Colonic mucosa (tissue), 4 donors: Measurements from ENCODE around the gene HADH. TPM values are rescaled to one million over a fixed set of nuclear protein-coding genes. Genes with fewer than 3 reads are reported as not detected.
"Not testable (repeated sequence)": the region's sequence is repeated elsewhere in the genome, so short reads cannot be mapped to it uniquely, and the experiment has no call there.

Experiments
- DNase-seq: peaks from one replicate; pipeline ENCODE4 v3.0.0-alpha.2; 2020
- H3K27ac ChIP-seq: fragments of 200-600 bp; one replicate; pipeline ENCODE4 v1.8.0; 2021
- H3K27me3 ChIP-seq: fragments of 200-600 bp; one replicate; pipeline ENCODE4 v1.8.0; 2021
- H3K36me3 ChIP-seq: fragments of 200-600 bp; one replicate; pipeline ENCODE4 v1.8.0; 2021
- H3K4me1 ChIP-seq: fragments of 200-600 bp; one replicate; pipeline ENCODE4 v1.8.0; 2021; ENCODE audit warnings: mild to moderate bottlenecking
- H3K4me3 ChIP-seq: fragments of 200-600 bp; one replicate; pipeline ENCODE4 v1.8.0; 2021
- H3K9ac ChIP-seq, 2 donors: one replicate each; pipeline ENCODE4 v1.7.0; 2013; ENCODE audit warnings: control low read depth in 2 of 2, low read depth in 2 of 2, low read length in 2 of 2
- H3K9me3 ChIP-seq: fragments of 200-600 bp; one replicate; pipeline ENCODE4 v1.8.0; 2021
- intact Hi-C: fragments of 100-400 bp; cut with DNase I; formaldehyde crosslinking; loops from one replicate; pipeline ENCODE4 v1.14.1; 2022
- total RNA-seq, 2 donors: library from RNA; stranded (reverse); fragmentation: NEBNext Ultra II Directional in 1 of 2; extraction: Animal tissue kit (Norgen Biotek cat#: 25700) in 1 of 2; gene quantifications; one replicate each; pipeline ENCODE4 v1.2.1, GENCODE V29; 2021
- TF ChIP-seq, protein P1 (sequence below): fragments of 200-600 bp; IDR thresholded peaks from one replicate; pipeline ENCODE4 v1.8.0; 2022; ENCODE audit warnings: antibody characterized with exemption, mild to moderate bottlenecking
- donor health status: healthy.
- donor health status: DM: no; HTN: no; CAD: no.
- donor health status: DM: no; HTN: no; CAD: no.

The HADH gene
- total RNA-seq, 2 donors from 2014 or later, result 121 to 213 TPM

DNA sequence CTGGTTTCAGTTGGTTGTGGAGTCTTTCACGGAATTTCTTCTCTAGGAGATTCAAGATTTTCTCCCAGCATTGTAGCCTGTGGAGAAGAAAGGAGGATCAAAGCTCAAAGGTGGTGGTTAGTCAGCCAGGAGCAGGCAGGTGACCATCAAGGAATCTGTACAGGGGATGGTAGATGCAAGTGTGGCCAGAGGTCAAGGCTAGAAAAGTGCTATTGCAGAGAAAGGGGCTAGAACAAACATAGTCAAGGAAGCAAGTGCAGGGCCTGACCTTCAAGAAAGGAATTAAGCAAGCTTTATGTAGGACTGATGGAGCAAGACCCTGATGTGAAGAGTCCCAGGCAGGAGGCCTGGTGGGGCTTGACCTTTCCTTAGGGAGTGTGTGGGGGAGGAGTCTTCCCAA, 16.1 kb downstream of the HADH start:
- Histone ChIP-seq H3K27ac (no peak overlapping the region), H3K9me3 (no peaks in the 10 kb centered on the region), H3K4me1 (no peaks in the 10 kb centered on the region), H3K9ac (no peak overlapping the region), H3K36me3 (no peaks in the 10 kb centered on the region), H3K27me3 (no peaks in the 10 kb centered on the region), H3K4me3 (no peak overlapping the region)
- TF ChIP-seq, protein P1, sequence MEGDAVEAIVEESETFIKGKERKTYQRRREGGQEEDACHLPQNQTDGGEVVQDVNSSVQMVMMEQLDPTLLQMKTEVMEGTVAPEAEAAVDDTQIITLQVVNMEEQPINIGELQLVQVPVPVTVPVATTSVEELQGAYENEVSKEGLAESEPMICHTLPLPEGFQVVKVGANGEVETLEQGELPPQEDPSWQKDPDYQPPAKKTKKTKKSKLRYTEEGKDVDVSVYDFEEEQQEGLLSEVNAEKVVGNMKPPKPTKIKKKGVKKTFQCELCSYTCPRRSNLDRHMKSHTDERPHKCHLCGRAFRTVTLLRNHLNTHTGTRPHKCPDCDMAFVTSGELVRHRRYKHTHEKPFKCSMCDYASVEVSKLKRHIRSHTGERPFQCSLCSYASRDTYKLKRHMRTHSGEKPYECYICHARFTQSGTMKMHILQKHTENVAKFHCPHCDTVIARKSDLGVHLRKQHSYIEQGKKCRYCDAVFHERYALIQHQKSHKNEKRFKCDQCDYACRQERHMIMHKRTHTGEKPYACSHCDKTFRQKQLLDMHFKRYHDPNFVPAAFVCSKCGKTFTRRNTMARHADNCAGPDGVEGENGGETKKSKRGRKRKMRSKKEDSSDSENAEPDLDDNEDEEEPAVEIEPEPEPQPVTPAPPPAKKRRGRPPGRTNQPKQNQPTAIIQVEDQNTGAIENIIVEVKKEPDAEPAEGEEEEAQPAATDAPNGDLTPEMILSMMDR, result no peak
- intact Hi-C loops, result no loop called here
- DNase-seq, result no peak

GRCh38 chr4:108006361-108006760, 16.7 kb downstream of the HADH start:
- TF ChIP-seq, protein P1, result no peak
- H3K36me3 ChIP-seq, result no peaks in the 10 kb centered on the region
- H3K4me3 ChIP-seq, result no peak overlapping the region
- intact Hi-C loops, result no loop called here
- H3K4me1 ChIP-seq, result no peaks in the 10 kb centered on the region
- no peak overlapping the region for H3K27ac ChIP-seq
- no peaks in the 10 kb centered on the region for H3K27me3 ChIP-seq
- no peaks in the 10 kb centered on the region for H3K9me3 ChIP-seq
- DNase-seq, result no peak
- no peak overlapping the region for H3K9ac ChIP-seq

- H3K4me1 ChIP-seq, result no peaks in the 10 kb centered on the region
- no peak overlapping the region for H3K27ac ChIP-seq
- no peak overlapping the region for H3K9ac ChIP-seq
- no peak for DNase-seq
- no peak overlapping the region for H3K4me3 ChIP-seq
- no peaks in the 10 kb centered on the region for H3K9me3 ChIP-seq
- no peaks in the 10 kb centered on the region for H3K27me3 ChIP-seq
- TF ChIP-seq, protein P1, result no peak
- no peaks in the 10 kb centered on the region for H3K36me3 ChIP-seq
- intact Hi-C loops, result no loop called here
These were observed 18.3 kb downstream of the HADH start for GRCh38 chr4:108007984-108008383.

- no peaks in the 10 kb centered on the region for H3K9me3 ChIP-seq
- no peak for DNase-seq
- H3K27ac ChIP-seq, result no peak overlapping the region
- no peaks in the 10 kb centered on the region for H3K27me3 ChIP-seq
- H3K36me3 ChIP-seq, result no peaks in the 10 kb centered on the region
- H3K4me1 ChIP-seq, result no peaks in the 10 kb centered on the region
- no peak overlapping the region for H3K4me3 ChIP-seq
- TF ChIP-seq, protein P1, result no peak
- intact Hi-C loops, result no loop called here
- H3K9ac ChIP-seq, result no peak overlapping the region
These were observed 19.0 kb downstream of the HADH start for GRCh38 chr4:108008721-108009120.

- intact Hi-C loops, result no loop called here
- TF ChIP-seq, protein P1, result no peak
These were observed 20.5 kb downstream of the HADH start for GRCh38 chr4:108010167-108010566.

DNA sequence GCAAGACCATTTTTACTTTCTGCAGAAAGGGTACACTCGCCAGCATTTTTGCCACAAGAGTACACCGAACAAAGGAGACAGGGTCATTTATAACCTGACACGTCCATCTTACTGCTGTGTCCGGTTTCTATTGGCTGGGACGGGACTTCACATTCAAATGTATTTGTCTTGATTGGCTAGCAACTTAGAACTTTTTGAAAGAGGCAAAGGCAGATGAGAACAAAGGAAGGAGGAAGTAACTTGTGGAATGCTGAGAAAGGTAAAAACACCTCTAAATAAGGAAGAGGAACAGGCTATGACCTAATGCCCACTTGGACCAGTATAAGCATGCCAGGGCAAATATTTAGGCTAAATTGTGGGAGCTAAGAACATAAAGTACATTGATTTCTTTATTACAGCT, 22.7 kb downstream of the HADH start:
- H3K27ac ChIP-seq, H3K9ac ChIP-seq, H3K9me3 ChIP-seq, H3K27me3 ChIP-seq, H3K36me3 ChIP-seq, DNase-seq, H3K4me1 ChIP-seq, H3K4me3 ChIP-seq, intact Hi-C loops: not testable (repeated sequence)

More at GRCh38 chr4:108010167-108010566, 20.5 kb downstream of the HADH start:
- H3K9me3 ChIP-seq, result no peaks in the 10 kb centered on the region
- H3K27ac ChIP-seq, result no peak overlapping the region
- no peak overlapping the region for H3K4me3 ChIP-seq
- H3K36me3 ChIP-seq, result no peaks in the 10 kb centered on the region
- no peak overlapping the region for H3K9ac ChIP-seq
- no peaks in the 10 kb centered on the region for H3K4me1 ChIP-seq
- no peaks in the 10 kb centered on the region for H3K27me3 ChIP-seq
- DNase-seq, result no peak
